ENCODE measurements around the gene GCK.

GRCh38 chr7:44150466-44150832 is 38.8 kb downstream of the GCK start:
- no peak for TF ChIP-seq CSRNP3 (CRISPR knock-in tag; IDR thresholded peaks at IDR 0.05)
- TF ChIP-seq SNAI2 (CRISPR knock-in tag; IDR thresholded peaks at IDR 0.05), result no peak
- TF ChIP-seq BACH2 (CRISPR knock-in tag; IDR thresholded peaks at IDR 0.05; ENCODE audit: borderline replicate concordance), result no peak
- no peak for TF ChIP-seq ZFP3 (CRISPR knock-in tag; IDR thresholded peaks at IDR 0.05)
